ENCODE data around the gene LZTS2. TPM values are rescaled to one million over a fixed set of nuclear protein-coding genes. Genes with fewer than 3 reads are reported as not detected.

The LZTS2 gene
- total and polyA plus RNA-seq, 10 donors: 21.8 to 76.6 (median 54.6) TPM

DNA sequence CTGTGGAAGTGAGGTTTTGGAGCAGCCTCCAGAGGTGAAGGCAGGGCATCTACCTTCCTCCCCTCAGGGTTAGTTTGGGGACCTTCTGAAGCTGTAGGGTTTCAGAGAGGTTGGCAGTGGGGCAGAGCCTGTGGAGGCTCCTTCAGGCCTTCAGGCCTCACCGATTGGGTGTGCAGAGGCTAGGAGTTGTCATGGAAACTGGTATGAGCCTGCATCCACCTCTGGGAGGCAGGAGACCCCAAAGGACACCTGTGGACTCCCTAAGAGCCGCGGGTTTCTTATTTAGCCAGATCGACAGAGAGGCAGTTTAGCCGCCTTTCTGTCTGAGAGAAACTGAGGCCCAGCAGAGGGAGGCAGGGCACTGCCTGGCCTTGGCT lies 2.0 kb downstream of the LZTS2 start:
- intact Hi-C loops (cut with DNase I; ENCODE audit: low total_unique reads): no loop called here
- peaks cover 12 to 92% (median 52%) of the 10 kb centered on the region in 6 donors for H3K4me1 ChIP-seq
- peak overlapping the region in 3 of 8 donors; percentile 4 to 81 (median 81) for H3K4me3 ChIP-seq

DNA sequence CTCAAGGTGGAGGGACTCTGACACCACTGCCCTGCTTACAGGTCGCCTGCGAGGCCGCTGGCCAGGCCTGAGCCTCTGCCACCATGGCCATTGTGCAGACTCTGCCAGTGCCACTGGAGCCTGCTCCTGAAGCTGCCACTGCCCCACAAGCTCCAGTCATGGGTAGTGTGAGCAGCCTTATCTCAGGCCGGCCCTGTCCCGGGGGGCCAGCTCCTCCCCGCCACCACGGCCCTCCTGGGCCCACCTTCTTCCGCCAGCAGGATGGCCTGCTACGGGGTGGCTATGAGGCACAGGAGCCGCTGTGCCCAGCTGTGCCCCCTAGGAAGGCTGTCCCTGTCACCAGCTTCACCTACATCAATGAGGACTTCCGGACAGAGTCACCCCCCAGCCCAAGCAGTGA lies 2.8 kb downstream of the LZTS2 start:
- no peak for DNase-seq
- H3K4me3 ChIP-seq: no peak overlapping the region
- H3K27me3 ChIP-seq (replicated peaks in 1 of 7): no peaks in the 10 kb centered on the region
- peak overlapping the region; percentile 9 to 99 (median 96) for H3K27ac ChIP-seq
- no peak for TF ChIP-seq CTCF (IDR thresholded peaks at IDR 0.05 in 8 of 11, conservative IDR thresholded peaks at IDR 0.05 in 3 of 11)
- no peak for TF ChIP-seq POLR2A (IDR thresholded peaks at IDR 0.05)
- peak in 1 of 3 donors; percentile 31 for TF ChIP-seq POLR2AphosphoS5 (IDR thresholded peaks at IDR 0.05)
- intact Hi-C loops (cut with DNase I; ENCODE audit: low total_unique reads): no loop called here
- WGBS, 5 donors: 78 to 98% (median 82%) methylated on average over 4 to 11 of the region's 11 CpGs
- H3K9me3 ChIP-seq: no peaks in the 10 kb centered on the region
- H3K36me3 ChIP-seq: peaks cover 0 to 52% (median 31%) of the 10 kb centered on the region in 6 donors
- peaks cover 10 to 93% (median 49%) of the 10 kb centered on the region in 6 donors for H3K4me1 ChIP-seq

More for the DNA sequence above, 2.0 kb downstream of the LZTS2 start:
- no peak for TF ChIP-seq CTCF (IDR thresholded peaks at IDR 0.05 in 8 of 11, conservative IDR thresholded peaks at IDR 0.05 in 3 of 11)
- no peak for TF ChIP-seq POLR2A (IDR thresholded peaks at IDR 0.05)
- TF ChIP-seq POLR2AphosphoS5 (IDR thresholded peaks at IDR 0.05): no peak
- Histone ChIP-seq H3K9me3 (no peaks in the 10 kb centered on the region), H3K27me3 (replicated peaks in 1 of 7) (no peaks in the 10 kb centered on the region), H3K36me3 (peaks cover 0 to 44% (median 27%) of the 10 kb centered on the region in 6 donors), H3K27ac (peak overlapping the region; percentile 58 to 99 (median 98))
- no peak for DNase-seq
- 33 to 72% (median 67%) methylated on average over 1 to 5 of the region's 5 CpGs for WGBS, 5 donors

DNA sequence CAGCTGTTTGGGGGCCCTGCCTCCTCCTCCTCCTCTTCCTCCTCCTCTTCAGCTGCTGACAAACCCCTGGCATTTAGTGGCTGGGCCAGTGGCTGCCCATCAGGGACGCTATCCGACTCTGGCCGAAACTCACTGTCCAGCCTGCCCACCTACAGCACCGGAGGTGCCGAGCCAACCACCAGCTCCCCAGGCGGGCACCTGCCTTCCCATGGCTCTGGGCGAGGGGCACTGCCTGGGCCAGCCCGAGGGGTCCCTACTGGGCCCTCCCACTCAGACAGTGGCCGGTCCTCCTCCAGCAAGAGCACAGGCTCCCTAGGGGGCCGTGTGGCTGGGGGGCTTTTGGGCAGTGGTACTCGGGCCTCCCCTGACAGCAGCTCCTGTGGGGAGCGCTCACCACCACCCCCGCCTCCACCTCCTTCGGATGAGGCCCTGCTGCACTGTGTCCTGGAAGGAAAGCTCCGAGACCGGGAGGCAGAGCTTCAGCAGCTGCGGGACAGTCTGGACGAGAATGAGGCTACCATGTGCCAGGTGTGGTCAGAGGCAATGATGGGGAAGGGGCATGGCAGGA lies 4.1 kb downstream of the LZTS2 start:
- H3K36me3 ChIP-seq: peaks cover 0 to 54% (median 31%) of the 10 kb centered on the region in 6 donors
- no peak overlapping the region for H3K4me3 ChIP-seq
- peaks cover 2 to 90% (median 41%) of the 10 kb centered on the region in 6 donors for H3K4me1 ChIP-seq
- intact Hi-C loops (cut with DNase I; ENCODE audit: low total_unique reads): no loop called here
- H3K27me3 ChIP-seq (replicated peaks in 1 of 7): no peaks in the 10 kb centered on the region
- H3K9me3 ChIP-seq: no peaks in the 10 kb centered on the region
- TF ChIP-seq POLR2AphosphoS5 (IDR thresholded peaks at IDR 0.05): peak in 1 of 3 donors; percentile 44
- TF ChIP-seq POLR2A (IDR thresholded peaks at IDR 0.05): no peak
- no peak for TF ChIP-seq CTCF (IDR thresholded peaks at IDR 0.05 in 8 of 11, conservative IDR thresholded peaks at IDR 0.05 in 3 of 11)
- WGBS, 5 donors: 88 to 95% (median 93%) methylated on average over 15 to 18 of the region's 18 CpGs
- peak overlapping the region in 2 of 8 donors; percentile 26 to 40 for H3K27ac ChIP-seq
- no peak for DNase-seq

GRCh38 chr10:101005361-101005760 lies 5.8 kb downstream of the LZTS2 start:
- peaks cover 0 to 79% (median 31%) of the 10 kb centered on the region in 6 donors for H3K4me1 ChIP-seq
- H3K27ac ChIP-seq: peak overlapping the region in 1 of 8 donors; percentile 13
- TF ChIP-seq CTCF (IDR thresholded peaks at IDR 0.05 in 8 of 11, conservative IDR thresholded peaks at IDR 0.05 in 3 of 11) (no peak), POLR2A (IDR thresholded peaks at IDR 0.05) (no peak), POLR2AphosphoS5 (IDR thresholded peaks at IDR 0.05) (peak in 2 of 3 donors; percentile 7 to 45)
- H3K9me3 ChIP-seq: no peaks in the 10 kb centered on the region
- no peak for DNase-seq
- H3K27me3 ChIP-seq (replicated peaks in 1 of 7): no peaks in the 10 kb centered on the region
- H3K36me3 ChIP-seq: peaks cover 0 to 54% (median 31%) of the 10 kb centered on the region in 6 donors
- H3K4me3 ChIP-seq: no peak overlapping the region
- intact Hi-C loops (cut with DNase I; ENCODE audit: low total_unique reads): no loop called here
- 88 to 95% (median 91%) methylated on average over 23 of the region's 23 CpGs for WGBS, 5 donors
